Lower lobe of right lung (tissue), 2 donors: Measurements from ENCODE around the gene IRAK3. TPM values are rescaled to one million over a fixed set of nuclear protein-coding genes. Genes with fewer than 3 reads are reported as not detected.
A peak's percentile ranks its signal among the peaks of the same experiment; 100 is the strongest.

Source experiments
- ATAC-seq, 2 donors: fragments of 200-7000 bp; cut with Tn5 transposase; one replicate each; pipeline ENCODE4 v1.9.1; 2020 to 2022; ENCODE audit warnings: mild to moderate bottlenecking in 2 of 2, moderate library complexity in 2 of 2
- DNase-seq: peaks from one replicate; pipeline ENCODE4 v3.0.0-alpha.2; 2020
- H3K27ac ChIP-seq: fragments of 200-600 bp; one replicate; pipeline ENCODE4 v1.8.0; 2022
- H3K27me3 ChIP-seq: fragments of 200-600 bp; one replicate; pipeline ENCODE4 v1.8.0; 2022; ENCODE audit warnings: low read depth
- H3K36me3 ChIP-seq: fragments of 200-600 bp; one replicate; pipeline ENCODE4 v1.8.0; 2022; ENCODE audit warnings: mild to moderate bottlenecking
- H3K4me1 ChIP-seq: fragments of 200-600 bp; one replicate; pipeline ENCODE4 v1.8.0; 2022
- H3K4me3 ChIP-seq: fragments of 200-600 bp; one replicate; pipeline ENCODE4 v1.8.0; 2022; ENCODE audit warnings: mild to moderate bottlenecking
- H3K9me3 ChIP-seq: fragments of 200-600 bp; one replicate; pipeline ENCODE4 v1.8.0; 2022
- intact Hi-C: fragments of 100-400 bp; cut with DNase I; formaldehyde crosslinking; loops from one replicate; pipeline ENCODE4 v1.11.0; 2022
- total RNA-seq: library from RNA; stranded (reverse); fragmentation: NEBNext Ultra II Directional; extraction: Animal tissue kit (Norgen Biotek cat#: 25700); gene quantifications from one replicate; pipeline ENCODE4 v1.2.1, GENCODE V29; 2021
- TF ChIP-seq, protein P1 (sequence below): fragments of 200-600 bp; IDR thresholded peaks from one replicate; pipeline ENCODE4 v1.8.0; 2022; ENCODE audit warnings: antibody characterized with exemption, mild to moderate bottlenecking
- donor health status: DM: no; HTN: yes; CAD: no; lungs with severe emphysema.

IRAK3 gene
- total RNA-seq, 1 donor from 2014 or later = 50.7 TPM

- ATAC-seq = no peak
- Histone ChIP-seq H3K9me3 (no peaks in the 10 kb centered on the region), H3K27ac (no peak overlapping the region), H3K4me3 (no peak overlapping the region), H3K27me3 (no peaks in the 10 kb centered on the region), H3K4me1 (peaks cover 14% of the 10 kb centered on the region), H3K36me3 (peaks cover 9% of the 10 kb centered on the region)
- TF ChIP-seq, protein P1, sequence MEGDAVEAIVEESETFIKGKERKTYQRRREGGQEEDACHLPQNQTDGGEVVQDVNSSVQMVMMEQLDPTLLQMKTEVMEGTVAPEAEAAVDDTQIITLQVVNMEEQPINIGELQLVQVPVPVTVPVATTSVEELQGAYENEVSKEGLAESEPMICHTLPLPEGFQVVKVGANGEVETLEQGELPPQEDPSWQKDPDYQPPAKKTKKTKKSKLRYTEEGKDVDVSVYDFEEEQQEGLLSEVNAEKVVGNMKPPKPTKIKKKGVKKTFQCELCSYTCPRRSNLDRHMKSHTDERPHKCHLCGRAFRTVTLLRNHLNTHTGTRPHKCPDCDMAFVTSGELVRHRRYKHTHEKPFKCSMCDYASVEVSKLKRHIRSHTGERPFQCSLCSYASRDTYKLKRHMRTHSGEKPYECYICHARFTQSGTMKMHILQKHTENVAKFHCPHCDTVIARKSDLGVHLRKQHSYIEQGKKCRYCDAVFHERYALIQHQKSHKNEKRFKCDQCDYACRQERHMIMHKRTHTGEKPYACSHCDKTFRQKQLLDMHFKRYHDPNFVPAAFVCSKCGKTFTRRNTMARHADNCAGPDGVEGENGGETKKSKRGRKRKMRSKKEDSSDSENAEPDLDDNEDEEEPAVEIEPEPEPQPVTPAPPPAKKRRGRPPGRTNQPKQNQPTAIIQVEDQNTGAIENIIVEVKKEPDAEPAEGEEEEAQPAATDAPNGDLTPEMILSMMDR = no peak
- intact Hi-C loops = no loop called here
- no peak for DNase-seq
Observed at GRCh38 chr12:66237505-66238175, 48.6 kb downstream of the IRAK3 start.

DNA sequence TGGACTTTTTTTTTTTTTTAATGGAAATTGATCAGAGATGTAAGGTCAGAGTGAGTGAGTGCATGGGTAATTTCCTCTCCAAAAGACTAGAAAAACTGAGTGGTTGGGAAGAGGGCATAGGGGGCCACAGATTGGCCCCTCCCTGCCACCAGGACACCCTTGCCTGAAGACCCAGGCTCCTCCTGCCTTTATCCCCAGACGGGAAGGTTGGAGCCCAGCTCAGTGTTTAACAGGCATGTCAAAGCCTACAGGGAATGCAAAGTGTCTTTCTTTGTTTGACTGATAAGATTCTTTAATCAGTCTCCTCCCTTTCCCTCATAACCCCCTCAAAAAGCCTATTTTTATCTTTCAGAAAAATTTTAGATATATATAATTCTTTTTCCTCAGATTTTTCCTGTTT lies 50.3 kb downstream of the IRAK3 start:
- H3K4me1 ChIP-seq = peaks cover 14% of the 10 kb centered on the region
- H3K27me3 ChIP-seq = no peaks in the 10 kb centered on the region
- H3K27ac ChIP-seq = no peak overlapping the region
- TF ChIP-seq, protein P1 = no peak
- DNase-seq = no peak
- intact Hi-C loops = no loop called here
- H3K36me3 ChIP-seq = peaks cover 24% of the 10 kb centered on the region
- H3K9me3 ChIP-seq = no peaks in the 10 kb centered on the region
- no peak for ATAC-seq
- H3K4me3 ChIP-seq = no peak overlapping the region

GRCh38 chr12:66240096-66240820 lies 51.2 kb downstream of the IRAK3 start:
- ATAC-seq = peak in 1 of 2 donors; percentile 45
- Histone ChIP-seq H3K4me1 (peaks cover 8% of the 10 kb centered on the region), H3K27ac (no peak overlapping the region), H3K27me3 (no peaks in the 10 kb centered on the region), H3K4me3 (no peak overlapping the region), H3K9me3 (no peaks in the 10 kb centered on the region), H3K36me3 (peaks cover 33% of the 10 kb centered on the region)
- DNase-seq = no peak
- intact Hi-C loops = no loop called here
- TF ChIP-seq, protein P1 = no peak

DNA sequence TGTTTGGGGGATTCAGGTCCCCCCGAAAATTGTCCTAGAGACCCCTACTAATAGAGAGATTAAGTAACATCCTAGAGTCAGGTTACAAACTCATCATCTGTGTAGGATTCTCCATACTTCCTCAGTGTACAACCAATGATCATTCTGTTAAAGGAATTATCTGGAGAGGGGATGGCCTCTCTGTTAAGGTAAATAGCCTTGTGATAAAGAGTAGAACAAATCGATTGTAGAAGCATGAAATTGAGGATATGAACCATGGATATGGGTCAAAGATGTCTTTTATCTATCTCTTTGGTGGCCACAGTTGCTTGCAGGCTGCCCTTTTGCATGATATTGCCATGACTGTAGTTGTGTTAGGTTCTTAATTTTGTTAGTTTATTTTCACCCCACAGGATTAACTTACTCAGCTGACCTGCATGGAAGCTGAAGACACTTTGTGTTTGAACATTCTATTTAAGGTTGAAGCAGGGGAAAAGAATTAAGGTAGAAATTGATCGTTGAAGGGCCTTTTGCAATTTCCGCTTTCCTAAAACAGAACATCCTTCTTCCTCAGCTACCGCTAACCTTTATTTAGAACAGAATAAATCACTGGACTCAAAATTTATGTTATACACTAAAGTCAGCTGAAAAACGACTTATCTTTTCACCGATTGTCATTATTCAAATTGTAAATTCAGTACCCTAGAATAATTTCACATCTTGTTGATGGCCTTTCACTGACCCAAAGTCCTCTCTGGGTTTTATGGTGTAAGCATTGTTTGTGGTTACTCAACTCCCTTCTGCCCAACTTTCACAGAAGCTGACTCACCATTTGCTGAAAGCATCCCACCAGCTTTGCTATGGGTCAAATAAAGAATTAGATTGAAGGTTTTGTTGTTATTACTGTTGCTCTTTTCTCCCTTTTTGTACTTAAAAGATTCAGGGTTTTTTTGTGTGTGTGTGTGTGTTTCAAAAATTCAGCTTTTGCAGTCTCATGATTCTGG lies 52.3 kb downstream of the IRAK3 start:
- Histone ChIP-seq H3K9me3 (no peaks in the 10 kb centered on the region), H3K4me1 (no peaks in the 10 kb centered on the region), H3K27me3 (no peaks in the 10 kb centered on the region), H3K36me3 (peaks cover 43% of the 10 kb centered on the region), H3K27ac (no peak overlapping the region), H3K4me3 (no peak overlapping the region)
- TF ChIP-seq, protein P1 = no peak
- intact Hi-C loops = no loop called here
- ATAC-seq (peak; percentile 52 to 69), DNase-seq (no peak)

GRCh38 chr12:66242311-66242710 lies 53.3 kb downstream of the IRAK3 start:
- intact Hi-C loops = no loop called here
- H3K4me1 ChIP-seq = no peaks in the 10 kb centered on the region
- no peak overlapping the region for H3K27ac ChIP-seq
- H3K4me3 ChIP-seq = no peak overlapping the region
- no peaks in the 10 kb centered on the region for H3K9me3 ChIP-seq
- ATAC-seq = no peak
- H3K36me3 ChIP-seq = peaks cover 53% of the 10 kb centered on the region
- no peaks in the 10 kb centered on the region for H3K27me3 ChIP-seq
- TF ChIP-seq, protein P1 = no peak
- DNase-seq = no peak
